Left renal cortex interstitium (tissue), 4 donors: Measurements from ENCODE around the gene RAB40C. TPM values are rescaled to one million over a fixed set of nuclear protein-coding genes. Genes with fewer than 3 reads are reported as not detected.

Experiments used
- DNase-seq, 4 donors: peaks; one replicate each; pipeline ENCODE4 v3.0.0-alpha.2; 2013; ENCODE audit warnings: low read depth in 4 of 4, low spot score in 2 of 4, missing footprints in 1 of 4
- polyA plus RNA-seq, 4 donors: library from polyadenylated mRNA; unstranded; fragments of 120-200 nt; gene quantifications; one replicate each; pipeline ENCODE4 v1.2.1, GENCODE V29; 2013; ENCODE audit not compliant: insufficient read length in 4 of 4

The RAB40C gene
- polyA plus RNA-seq, 4 donors: 15.4 to 32.2 (median 24.8) TPM

- DNase-seq: no peak
Measured at GRCh38 chr16:574021-574760, 15.7 kb upstream of the RAB40C start.

GRCh38 chr16:575354-576196 lies 14.3 kb upstream of the RAB40C start:
- DNase-seq: no peak

GRCh38 chr16:576197-576822 lies 13.6 kb upstream of the RAB40C start:
- DNase-seq: no peak

- no peak for DNase-seq
Measured at GRCh38 chr16:576823-577201, 13.1 kb upstream of the RAB40C start.

GRCh38 chr16:577796-578195 lies 12.1 kb upstream of the RAB40C start:
- DNase-seq: no peak

- DNase-seq: no peak
Measured at GRCh38 chr16:578232-578869, 11.5 kb upstream of the RAB40C start.

GRCh38 chr16:578870-579405 lies 10.9 kb upstream of the RAB40C start:
- no peak for DNase-seq

GRCh38 chr16:580141-580945 lies 9.5 kb upstream of the RAB40C start:
- DNase-seq: no peak

- no peak for DNase-seq
Measured at GRCh38 chr16:580946-581498, 8.8 kb upstream of the RAB40C start.

- DNase-seq: no peak
Measured at GRCh38 chr16:582218-582613, 7.7 kb upstream of the RAB40C start.

GRCh38 chr16:582614-583331 lies 7.1 kb upstream of the RAB40C start:
- no peak for DNase-seq

GRCh38 chr16:583470-583814 lies 6.4 kb upstream of the RAB40C start:
- DNase-seq: no peak

- DNase-seq: no peak
Measured at GRCh38 chr16:583815-584591, 5.9 kb upstream of the RAB40C start.

GRCh38 chr16:585351-585750 lies 4.5 kb upstream of the RAB40C start:
- no peak for DNase-seq

- no peak for DNase-seq
Measured at GRCh38 chr16:586047-586644, 3.7 kb upstream of the RAB40C start.

GRCh38 chr16:586645-587590 lies 2.9 kb upstream of the RAB40C start:
- DNase-seq: no peak

- no peak for DNase-seq
Measured at GRCh38 chr16:588639-588888, 1.3 kb upstream of the RAB40C start.
